HG03460 (cell line): ENCODE data around the gene LARGE2.

ENCODE experiments used
- ATAC-seq: cut with Tn5 transposase; IDR thresholded peaks from one replicate; pipeline ENCODE4 v1.9.1; 2021; ENCODE audit not compliant: unreplicated experiment

The LARGE2 gene

GRCh38 chr11:45913942-45914635 lies 8.4 kb upstream of the LARGE2 start:
- ATAC-seq, result no peak

DNA sequence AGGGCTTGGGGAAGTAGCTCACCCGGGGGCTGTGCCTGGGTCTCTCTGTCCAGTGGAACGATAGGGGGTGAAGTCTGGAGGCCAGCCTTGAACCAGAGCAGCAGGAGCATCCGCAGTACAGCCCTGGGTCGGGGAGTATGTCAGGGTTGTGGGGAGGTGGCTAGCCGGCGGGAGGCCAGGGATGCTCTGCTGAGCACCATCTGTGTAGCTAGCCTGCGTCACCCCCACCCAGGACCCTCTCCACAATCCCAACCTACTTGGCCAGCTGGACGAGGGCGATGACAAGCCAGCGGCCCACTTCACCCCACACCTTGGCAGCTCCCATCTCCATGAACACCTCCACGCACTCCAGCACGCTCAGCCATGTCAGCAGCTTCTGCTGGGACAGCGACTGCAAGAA lies 7.0 kb upstream of the LARGE2 start:
- ATAC-seq, result no peak

GRCh38 chr11:45917286-45917622 lies 5.2 kb upstream of the LARGE2 start:
- no peak for ATAC-seq

- peak; percentile 86 for ATAC-seq
Measured at GRCh38 chr11:45917623-45918330, 4.7 kb upstream of the LARGE2 start, which contains the start of gene PEX16. TSS of gene PEX16 (minus strand) at chr11:45917877. CDS start at chr11:45917811, 66 bp downstream.

GRCh38 chr11:45918331-45918941 lies 4.0 kb upstream of the LARGE2 start:
- peak; percentile 36 for ATAC-seq

DNA sequence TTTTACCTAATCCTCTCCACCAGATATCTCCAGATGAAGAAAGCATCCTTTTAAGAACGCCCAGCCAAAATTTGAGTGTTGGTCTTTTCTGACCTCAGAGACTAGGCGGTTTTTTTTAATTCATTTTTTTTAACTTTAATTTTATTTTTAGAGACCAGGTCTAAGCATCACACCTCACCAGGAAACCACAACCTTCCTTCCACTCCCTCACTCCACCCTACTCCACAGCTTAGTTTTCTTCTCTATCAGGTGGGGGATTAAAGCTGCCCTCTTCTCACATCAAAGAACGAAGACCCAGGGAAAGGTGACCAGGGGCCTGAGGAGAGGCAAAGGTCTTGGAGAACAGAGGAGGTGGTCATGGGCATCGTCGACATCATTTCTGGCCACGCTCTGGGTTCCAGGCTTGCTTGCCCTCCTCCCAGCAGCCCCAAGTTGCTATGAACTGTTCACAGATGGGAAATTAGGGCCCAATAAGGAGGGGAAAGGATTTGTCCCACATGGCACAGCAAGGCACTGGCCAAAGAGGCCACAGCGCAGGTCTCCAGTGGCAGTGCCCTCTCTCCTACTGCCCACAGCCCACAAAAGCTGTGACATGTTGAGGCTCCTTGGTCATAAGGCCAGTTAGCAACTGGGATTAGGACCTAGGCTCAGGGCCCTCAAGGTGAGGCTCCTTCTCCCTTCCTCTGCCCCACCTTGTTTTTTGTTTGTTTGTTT lies 3.3 kb upstream of the LARGE2 start:
- ATAC-seq, result no peak

GRCh38 chr11:45919806-45920530 lies 2.5 kb upstream of the LARGE2 start:
- ATAC-seq, result no peak

DNA sequence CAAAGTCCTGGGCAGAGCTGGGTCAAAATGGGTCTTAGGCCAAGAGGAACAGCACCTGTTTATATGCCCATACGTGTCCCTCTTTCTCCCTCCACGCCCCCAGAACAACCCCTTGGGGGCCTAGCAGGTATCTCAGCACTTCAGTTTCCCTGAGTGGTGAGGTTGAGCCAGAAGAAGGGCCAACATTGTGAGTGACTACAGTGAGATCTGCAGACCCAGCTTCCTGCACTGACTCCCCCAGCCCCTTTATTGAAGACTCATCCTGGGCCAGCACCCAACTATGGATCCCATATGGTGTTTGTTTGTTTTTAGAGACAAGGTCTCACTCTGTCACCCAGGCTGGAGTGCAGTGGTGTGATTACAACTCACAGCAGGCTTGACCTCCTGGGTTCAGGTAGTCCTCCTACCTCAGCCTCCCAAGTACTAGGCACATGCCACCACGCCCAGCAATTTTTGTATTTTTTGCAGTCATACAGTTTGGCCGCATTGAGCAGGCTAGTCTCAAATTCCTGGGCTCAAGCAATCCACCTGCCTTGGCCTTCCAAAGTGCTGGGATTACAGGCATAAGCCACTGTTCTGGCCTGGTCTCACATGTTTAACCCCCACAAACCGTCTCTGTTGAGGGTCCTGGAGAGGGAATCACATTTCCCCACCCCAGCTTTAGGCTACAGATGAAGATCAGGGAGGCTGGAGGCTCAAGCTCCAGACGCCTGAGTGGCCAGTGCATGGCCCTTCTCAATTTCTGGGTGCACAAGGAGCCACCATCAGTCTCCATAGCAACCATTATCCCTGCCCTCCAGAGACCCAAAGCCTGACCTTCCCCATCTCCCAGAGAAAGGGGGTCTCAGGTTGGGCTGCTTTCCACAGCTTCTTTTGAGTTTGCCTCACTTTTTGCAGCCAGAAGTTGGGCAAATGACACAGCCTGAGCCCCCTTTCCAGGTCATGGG lies 1.7 kb upstream of the LARGE2 start:
- ATAC-seq, result no peak

DNA sequence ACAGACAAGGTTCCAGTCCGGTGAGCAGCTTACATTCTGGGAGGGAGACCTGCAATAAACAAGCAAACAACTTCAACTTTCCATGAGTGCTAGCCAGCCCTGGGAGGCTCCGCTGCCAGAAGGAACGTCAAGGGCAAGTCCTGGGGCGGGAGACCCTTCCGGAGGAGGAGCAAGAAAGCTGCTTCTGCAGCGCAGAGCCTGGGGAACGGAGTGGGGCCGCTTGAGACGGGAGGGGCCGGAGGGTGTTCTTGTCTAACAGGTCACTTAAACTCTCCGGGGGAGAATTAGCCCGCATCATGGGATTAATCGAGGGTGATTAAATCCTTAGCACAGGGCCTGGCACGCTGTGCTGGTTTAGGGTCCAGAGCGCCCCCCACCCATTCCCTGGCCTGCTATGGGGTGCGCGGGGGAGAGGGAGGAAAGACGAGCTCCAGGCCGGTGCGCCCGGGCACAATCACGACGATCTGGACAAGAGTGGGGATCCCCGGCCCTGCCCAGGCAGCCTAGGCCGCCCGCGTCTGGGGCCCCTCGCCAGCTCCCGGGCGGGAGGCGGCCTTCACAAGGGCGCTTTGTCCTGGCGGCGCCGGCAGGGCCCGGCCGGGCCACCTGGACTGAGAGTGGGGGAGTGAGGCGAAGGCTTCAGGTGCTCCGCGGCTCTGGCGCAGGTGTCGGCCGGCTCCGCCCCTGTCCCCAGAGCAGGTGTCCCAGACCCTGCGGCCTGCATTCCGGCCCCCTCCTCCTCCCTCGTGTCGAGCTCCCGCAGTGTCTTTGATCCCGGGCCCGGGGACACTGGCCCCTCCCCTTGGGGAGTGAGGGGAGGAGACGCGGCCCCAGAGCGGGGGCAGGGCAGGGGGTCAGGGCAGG lies 663 bp upstream of the LARGE2 start:
- no peak for ATAC-seq

DNA sequence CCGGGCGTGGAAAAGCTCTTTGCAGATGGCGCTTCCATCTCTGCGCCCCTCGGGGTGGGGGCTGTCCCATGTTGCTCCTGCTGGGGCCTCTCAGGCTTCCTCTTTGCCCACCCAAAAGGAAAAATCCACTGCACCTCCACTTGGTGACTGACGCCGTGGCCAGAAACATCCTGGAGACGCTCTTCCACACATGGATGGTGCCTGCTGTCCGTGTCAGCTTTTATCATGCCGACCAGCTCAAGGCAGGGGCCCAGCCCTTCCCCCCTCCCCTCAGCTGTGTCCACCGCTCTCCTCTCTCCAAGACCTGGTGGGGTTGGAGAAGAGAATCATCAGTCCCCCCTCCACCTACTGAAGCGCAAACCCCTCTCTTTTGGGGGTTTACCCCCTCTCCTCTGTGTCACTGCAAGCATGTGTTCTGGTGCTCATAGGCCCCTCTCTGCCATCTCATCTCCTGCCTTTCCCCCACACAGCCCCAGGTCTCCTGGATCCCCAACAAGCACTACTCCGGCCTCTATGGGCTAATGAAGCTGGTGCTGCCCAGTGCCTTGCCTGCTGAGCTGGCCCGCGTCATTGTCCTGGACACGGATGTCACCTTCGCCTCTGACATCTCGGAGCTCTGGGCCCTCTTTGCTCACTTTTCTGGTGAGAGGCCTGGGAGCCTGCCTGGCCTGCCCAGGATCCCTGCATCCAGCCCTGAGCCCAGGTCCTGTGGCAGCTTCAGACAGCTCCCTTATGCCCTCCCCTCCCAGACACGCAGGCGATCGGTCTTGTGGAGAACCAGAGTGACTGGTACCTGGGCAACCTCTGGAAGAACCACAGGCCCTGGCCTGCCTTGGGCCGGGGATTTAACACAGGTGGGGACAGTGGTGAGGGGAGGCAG lies 1.8 kb downstream of the LARGE2 start:
- ATAC-seq, result no peak

DNA sequence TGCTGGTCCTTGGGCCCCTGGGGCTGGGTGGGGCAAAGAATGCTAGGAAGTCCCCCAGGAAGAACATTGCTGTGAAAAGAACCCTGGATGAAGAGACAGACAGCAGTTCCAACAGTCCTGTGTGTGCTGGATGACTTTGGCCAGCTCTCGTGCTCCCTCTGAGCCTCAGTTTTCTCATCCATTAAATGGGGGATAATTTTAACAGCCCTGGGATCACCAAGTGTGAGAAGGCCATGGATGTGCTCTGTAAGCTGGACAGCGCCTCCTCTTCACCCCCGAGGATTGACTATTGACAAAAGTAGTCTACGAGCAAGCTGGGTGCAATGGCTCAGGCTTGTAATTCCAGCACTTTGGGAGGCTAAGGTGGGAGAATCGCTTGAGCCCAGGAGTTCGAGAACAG lies 2.5 kb downstream of the LARGE2 start:
- no peak for ATAC-seq

DNA sequence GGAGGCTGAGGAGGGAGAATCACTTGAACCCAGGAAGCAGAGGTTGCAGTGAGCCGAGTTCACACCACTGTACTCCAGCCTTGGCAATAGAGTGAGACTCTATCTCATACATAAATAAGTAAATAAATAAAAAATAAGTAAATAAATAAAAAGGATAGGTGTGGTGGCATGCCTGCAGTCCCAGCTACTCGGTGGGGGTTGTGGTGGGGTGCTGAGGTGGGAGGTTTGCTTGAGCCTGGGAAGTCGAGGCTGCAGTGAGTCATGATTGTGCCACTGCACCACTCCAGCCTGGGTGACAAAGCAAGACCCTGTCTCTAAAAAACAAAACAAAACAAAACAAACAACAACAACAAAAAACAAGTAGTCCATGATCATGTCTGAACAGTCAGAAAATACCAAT lies 3.1 kb downstream of the LARGE2 start:
- ATAC-seq, result no peak

GRCh38 chr11:45926001-45926401 lies 3.5 kb downstream of the LARGE2 start:
- ATAC-seq, result no peak

DNA sequence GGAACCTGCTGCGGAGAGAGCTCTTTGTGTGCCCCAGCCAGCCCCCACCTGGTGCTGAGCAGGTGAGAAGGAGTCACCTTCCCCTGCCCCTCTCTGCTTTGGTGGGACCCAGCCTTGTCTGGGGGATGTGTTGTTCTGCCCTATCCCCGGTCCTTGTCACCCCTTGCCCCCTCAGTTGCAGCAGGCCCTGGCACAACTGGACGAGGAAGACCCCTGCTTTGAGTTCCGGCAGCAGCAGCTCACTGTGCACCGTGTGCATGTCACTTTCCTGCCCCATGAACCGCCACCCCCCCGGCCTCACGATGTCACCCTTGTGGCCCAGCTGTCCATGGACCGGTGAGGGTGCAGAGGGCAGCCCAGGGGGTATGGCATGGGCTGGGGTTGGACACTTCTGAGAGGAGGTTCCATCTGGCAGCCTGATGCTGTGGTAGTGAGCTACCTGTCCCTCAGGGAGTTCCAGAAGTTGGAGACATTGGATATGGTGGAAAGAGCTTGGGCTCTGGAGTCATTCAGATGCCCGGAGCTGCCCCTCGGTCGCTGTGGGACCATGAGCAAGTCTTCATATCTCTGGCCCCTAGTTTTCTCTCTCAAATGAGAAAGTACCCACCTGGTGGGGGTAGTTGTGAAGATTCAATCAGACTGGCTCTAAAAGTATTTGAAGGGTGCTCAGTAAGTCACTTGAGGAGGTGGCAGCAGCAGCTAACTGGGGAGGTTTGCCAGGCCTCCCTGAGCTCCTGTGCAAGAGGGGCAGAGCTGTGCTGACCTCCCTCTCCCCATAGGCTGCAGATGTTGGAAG lies 4.3 kb downstream of the LARGE2 start:
- ATAC-seq, result no peak

DNA sequence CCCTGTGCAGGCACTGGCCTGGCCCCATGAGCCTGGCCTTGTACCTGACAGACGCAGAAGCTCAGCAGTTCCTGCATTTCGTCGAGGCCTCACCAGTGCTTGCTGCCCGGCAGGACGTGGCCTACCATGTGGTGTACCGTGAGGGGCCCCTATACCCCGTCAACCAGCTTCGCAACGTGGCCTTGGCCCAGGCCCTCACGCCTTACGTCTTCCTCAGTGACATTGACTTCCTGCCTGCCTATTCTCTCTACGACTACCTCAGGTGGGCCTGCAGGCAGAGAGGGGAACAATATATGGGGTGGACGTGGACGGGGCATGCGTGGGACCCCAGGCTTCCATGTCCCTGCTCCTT lies 4.9 kb downstream of the LARGE2 start:
- ATAC-seq, result no peak

DNA sequence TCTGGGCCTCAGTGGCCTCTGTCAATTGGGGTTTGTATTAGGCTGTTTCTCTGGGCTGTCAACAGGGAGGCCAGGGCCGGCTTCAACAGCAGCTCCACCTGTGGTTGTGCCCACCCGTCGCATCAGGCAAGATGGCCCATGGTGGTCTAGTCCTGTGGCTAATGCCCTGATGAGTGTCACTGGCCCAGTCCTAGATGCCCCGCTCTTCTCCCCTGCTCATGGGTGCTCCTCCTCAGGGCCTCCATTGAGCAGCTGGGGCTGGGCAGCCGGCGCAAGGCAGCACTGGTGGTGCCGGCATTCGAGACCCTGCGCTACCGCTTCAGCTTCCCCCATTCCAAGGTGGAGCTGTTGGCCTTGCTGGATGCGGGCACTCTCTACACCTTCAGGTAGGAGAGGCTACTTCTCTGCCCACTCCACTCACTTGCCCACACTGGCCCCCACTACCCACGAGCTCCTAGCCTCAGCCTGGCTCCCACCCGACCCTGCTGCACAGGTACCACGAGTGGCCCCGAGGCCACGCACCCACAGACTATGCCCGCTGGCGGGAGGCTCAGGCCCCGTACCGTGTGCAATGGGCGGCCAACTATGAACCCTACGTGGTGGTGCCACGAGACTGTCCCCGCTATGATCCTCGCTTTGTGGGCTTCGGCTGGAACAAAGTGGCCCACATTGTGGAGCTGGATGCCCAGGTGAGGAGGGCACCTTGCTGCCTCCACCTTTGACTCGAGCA lies 5.4 kb downstream of the LARGE2 start:
- ATAC-seq, result no peak
